Right lobe of liver (tissue), 4 donors: ENCODE results near the gene PDE4B.

Experiments used
- POLR2A ChIP-seq: fragments of 450-650 bp; IDR thresholded peaks from one replicate; pipeline ENCODE4 v1.6.1; 2017; ENCODE audit warnings: antibody characterized with exemption, mild to moderate bottlenecking
- TF ChIP-seq, protein P1 (sequence below), 4 donors: fragments of 200-600 bp in 3 of 4; fragments of 450-650 bp in 1 of 4; IDR thresholded peaks; one replicate each; pipeline versions ENCODE4 v1.5.1 to v1.8.0; 2016 to 2022; ENCODE audit warnings: antibody characterized with exemption in 4 of 4, mild to moderate bottlenecking in 2 of 4
- donor health status: DM: no; HTN: no; CAD: no.
- donor health status: DM: no; HTN: no; CAD: no.
- donor health status: DM: no; HTN: yes; CAD: no.

DNA sequence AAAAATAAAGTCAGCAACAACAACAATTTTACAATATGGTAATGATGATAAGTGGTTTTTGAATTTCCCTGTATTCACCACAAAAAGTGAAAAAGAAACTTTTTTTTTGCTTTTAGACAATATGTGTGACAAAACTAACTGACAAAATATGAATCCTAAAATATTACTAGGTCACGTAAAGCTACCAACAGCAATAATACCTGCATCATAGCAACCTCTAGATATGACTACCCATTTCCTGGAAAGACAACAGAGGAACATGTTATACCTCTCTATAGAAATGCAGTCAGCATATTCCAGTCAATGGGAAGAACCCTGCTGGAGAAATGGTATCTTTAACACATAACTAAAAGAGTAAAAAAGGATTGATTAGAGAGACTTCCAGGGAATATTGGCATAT is 73.7 kb downstream of the PDE4B start:
- TF ChIP-seq, protein P1, sequence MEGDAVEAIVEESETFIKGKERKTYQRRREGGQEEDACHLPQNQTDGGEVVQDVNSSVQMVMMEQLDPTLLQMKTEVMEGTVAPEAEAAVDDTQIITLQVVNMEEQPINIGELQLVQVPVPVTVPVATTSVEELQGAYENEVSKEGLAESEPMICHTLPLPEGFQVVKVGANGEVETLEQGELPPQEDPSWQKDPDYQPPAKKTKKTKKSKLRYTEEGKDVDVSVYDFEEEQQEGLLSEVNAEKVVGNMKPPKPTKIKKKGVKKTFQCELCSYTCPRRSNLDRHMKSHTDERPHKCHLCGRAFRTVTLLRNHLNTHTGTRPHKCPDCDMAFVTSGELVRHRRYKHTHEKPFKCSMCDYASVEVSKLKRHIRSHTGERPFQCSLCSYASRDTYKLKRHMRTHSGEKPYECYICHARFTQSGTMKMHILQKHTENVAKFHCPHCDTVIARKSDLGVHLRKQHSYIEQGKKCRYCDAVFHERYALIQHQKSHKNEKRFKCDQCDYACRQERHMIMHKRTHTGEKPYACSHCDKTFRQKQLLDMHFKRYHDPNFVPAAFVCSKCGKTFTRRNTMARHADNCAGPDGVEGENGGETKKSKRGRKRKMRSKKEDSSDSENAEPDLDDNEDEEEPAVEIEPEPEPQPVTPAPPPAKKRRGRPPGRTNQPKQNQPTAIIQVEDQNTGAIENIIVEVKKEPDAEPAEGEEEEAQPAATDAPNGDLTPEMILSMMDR (IDR thresholded peaks at IDR 0.05) = no peak
- no peak for TF ChIP-seq POLR2A
